Prostate gland (tissue), 2 donors: Measurements from ENCODE around the gene CNST.

ENCODE experiments used
- POLR2A ChIP-seq: fragments of 450-650 bp; IDR thresholded peaks from one replicate; pipeline ENCODE4 v1.6.1; 2016; ENCODE audit warnings: antibody characterized with exemption, mild to moderate bottlenecking
- TF ChIP-seq, protein P1 (sequence below), 4 experiments: fragments of 200-600 bp in 2 of 4; fragments of 450-650 bp in 2 of 4; sonication (generic) in 2 of 4; IDR thresholded peaks; 1 replicate in 3 of 4; 2 replicates in 1 of 4; pipeline ENCODE4 v1.5.1; 2016 to 2019; ENCODE audit warnings: antibody characterized with exemption in 4 of 4, mild to moderate bottlenecking in 2 of 4, moderate library complexity in 2 of 4

- no peak for TF ChIP-seq POLR2A
- TF ChIP-seq, protein P1, sequence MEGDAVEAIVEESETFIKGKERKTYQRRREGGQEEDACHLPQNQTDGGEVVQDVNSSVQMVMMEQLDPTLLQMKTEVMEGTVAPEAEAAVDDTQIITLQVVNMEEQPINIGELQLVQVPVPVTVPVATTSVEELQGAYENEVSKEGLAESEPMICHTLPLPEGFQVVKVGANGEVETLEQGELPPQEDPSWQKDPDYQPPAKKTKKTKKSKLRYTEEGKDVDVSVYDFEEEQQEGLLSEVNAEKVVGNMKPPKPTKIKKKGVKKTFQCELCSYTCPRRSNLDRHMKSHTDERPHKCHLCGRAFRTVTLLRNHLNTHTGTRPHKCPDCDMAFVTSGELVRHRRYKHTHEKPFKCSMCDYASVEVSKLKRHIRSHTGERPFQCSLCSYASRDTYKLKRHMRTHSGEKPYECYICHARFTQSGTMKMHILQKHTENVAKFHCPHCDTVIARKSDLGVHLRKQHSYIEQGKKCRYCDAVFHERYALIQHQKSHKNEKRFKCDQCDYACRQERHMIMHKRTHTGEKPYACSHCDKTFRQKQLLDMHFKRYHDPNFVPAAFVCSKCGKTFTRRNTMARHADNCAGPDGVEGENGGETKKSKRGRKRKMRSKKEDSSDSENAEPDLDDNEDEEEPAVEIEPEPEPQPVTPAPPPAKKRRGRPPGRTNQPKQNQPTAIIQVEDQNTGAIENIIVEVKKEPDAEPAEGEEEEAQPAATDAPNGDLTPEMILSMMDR (IDR thresholded peaks at IDR 0.05) = no peak
Measured at GRCh38 chr1:246677842-246678241, 111.6 kb downstream of the CNST start.
